Fibroblast of mammary gland (primary cell): ENCODE data around the gene ZBTB48.

ENCODE experiments used
- DNase-seq: peaks from one replicate; pipeline ENCODE4 v3.0.0-alpha.2; 2010; ENCODE audit warnings: low read depth
- H3K4me3 ChIP-seq: 2 replicates; pipeline ENCODE4 v1.5.1; 2011; ENCODE audit warnings: low read depth, mild to moderate bottlenecking, low read length, moderate library complexity; ENCODE audit not compliant: control insufficient read depth
- TF ChIP-seq, protein P1 (sequence below): conservative IDR thresholded peaks from 2 replicates; pipeline ENCODE4 v1.5.1; 2011; ENCODE audit warnings: low read depth, low read length, inconsistent platforms; ENCODE audit not compliant: control insufficient read depth, insufficient read depth

Gene ZBTB48

DNA sequence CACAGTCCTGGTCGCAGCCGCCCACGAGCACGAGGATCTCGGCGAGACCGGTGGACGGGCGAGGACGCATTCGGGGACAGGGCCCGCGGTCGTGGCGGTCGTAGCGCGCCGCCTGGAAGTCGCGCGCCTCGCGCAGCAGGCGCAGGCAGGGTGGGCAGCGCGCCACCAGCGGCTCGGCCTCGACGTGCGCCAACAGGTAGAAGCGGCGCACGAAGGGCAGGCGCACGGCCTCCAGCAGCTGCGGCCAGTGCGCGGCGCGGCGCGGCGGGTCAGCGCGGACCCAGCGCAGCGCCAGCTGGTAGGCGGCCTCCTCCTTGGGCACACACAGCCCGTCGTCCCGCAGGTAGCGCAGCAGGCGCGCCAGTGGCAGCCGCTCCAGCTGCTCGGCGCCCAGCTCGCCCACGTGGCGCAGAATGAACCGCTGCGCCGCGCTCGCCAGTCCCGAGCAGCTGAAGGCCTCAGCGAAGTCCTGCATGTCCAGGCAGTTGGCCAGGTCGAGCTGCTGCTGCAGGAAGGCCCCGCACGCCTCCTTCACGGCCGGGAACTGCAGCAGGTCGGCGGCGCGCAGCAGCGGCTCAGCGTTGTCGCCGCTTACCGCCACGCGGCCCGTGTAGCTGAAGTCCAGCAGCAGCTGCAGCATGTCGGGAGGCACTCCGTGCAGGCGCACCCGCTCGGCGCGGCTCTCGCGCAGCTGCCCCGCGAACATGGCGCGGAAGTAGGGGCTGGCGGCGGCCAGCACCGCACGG, 22.3 kb downstream of the ZBTB48 start:
- DNase-seq, result peak; percentile 50
- TF ChIP-seq, protein P1, sequence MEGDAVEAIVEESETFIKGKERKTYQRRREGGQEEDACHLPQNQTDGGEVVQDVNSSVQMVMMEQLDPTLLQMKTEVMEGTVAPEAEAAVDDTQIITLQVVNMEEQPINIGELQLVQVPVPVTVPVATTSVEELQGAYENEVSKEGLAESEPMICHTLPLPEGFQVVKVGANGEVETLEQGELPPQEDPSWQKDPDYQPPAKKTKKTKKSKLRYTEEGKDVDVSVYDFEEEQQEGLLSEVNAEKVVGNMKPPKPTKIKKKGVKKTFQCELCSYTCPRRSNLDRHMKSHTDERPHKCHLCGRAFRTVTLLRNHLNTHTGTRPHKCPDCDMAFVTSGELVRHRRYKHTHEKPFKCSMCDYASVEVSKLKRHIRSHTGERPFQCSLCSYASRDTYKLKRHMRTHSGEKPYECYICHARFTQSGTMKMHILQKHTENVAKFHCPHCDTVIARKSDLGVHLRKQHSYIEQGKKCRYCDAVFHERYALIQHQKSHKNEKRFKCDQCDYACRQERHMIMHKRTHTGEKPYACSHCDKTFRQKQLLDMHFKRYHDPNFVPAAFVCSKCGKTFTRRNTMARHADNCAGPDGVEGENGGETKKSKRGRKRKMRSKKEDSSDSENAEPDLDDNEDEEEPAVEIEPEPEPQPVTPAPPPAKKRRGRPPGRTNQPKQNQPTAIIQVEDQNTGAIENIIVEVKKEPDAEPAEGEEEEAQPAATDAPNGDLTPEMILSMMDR, result no peak
- H3K4me3 ChIP-seq, result peak overlapping the region; percentile 93

DNA sequence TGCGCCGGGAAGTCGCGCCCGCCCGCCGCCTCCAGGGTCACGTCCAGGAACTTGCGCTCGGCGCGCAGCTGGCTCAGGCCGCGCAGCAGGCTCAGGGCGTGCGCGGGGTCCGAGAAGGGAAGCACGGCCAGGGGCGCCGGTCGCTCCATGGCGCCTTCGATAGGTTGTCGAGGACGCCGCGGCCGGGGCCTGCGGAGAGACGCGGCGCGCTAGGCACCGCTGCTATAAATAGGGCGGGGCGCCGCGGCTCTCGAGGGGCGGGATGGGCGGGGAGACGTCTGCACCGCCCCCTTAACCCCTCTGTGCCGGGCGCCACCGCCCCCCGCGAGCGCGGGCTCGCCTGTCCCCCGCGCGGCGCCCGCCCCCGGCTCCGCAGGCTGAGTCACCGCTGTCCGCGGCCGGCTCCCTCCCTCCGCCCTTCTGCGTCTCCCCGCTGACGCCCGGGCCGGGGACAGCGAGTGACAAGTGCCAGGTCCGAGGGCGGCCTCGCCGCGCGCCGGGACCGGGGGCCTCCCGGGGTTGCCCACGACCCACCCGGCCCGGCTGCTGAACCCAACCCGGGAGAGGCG, 23.0 kb downstream of the ZBTB48 start, which contains the start of gene KLHL21:
Gene KLHL21 (minus strand): TSS at position 201 of the 569 bp plus-strand sequence. CDS start 52 bp downstream, at position 149.
- H3K4me3 ChIP-seq, result peak within 1 kb of the TSS; percentile 93
- DNase-seq, result peak; percentile 81
- TF ChIP-seq, protein P1, result no peak

DNA sequence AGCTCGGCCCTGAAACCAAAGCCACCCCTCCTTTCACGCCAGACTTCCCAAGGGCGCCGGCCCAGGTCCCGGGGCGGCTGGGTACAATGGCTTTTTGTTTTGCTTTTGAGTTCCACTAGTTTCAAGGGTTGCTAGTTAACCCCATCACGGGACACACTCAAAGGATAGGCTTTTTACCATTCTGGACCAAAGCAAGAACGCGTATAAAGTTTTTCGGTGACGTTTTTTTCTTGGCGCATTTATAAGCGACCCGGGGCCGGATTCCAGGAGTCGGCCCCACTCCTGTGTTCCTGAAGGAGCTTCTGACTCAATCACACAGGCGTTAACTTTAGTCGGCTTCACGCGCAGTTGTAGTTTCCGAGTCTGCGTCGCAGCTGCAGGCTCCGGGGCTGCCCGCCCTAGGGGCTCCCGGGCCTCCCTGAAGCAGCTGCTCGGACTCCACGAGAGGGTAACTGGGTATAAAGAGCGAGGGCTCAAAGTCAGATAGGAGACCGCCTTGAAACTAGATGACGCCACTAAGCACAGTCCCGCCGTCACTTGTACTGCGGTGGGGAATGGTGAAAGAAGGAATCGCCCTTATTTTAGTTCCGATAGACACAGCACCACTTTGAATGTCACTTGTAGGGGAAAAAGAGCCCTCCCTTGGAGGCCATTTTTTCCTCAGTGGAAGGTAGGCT, 23.6 kb downstream of the ZBTB48 start:
- DNase-seq, result peak; percentile 83
- TF ChIP-seq, protein P1, result no peak
- peak overlapping the region; percentile 38 for H3K4me3 ChIP-seq

DNA sequence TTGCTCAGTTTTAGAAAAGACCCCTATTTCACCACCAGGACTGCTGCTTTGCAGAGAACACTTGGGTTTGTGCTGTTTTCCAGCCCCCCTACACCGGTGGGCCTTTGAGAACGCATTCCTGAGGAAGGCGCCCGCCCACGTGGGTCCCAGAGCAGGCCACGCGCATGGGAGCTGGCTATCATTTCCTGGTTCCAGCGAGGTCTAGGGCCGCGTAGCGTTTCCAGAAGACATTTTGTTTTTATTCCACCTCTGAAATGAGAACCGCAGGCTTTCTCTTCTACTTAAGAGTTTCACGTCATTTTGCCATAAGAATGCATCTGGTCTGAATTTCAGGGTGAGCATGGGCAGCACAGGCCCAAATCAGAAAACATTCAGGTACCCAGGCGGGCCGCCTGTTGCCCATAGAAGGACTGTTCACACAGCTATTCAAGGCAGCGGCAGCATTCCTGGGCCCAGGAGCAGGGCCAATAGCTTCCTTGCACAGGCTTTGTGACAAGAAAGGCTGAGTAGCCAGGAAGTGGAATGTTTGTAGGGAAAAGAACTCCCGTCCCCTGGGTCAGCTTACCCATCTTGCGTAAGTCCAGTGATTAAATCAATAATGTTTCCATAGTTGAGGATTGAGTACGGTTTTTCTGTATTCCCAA, 24.2 kb downstream of the ZBTB48 start:
- H3K4me3 ChIP-seq, result peak overlapping the region; percentile 38
- DNase-seq, result peak; percentile 91
- TF ChIP-seq, protein P1, result no peak

DNA sequence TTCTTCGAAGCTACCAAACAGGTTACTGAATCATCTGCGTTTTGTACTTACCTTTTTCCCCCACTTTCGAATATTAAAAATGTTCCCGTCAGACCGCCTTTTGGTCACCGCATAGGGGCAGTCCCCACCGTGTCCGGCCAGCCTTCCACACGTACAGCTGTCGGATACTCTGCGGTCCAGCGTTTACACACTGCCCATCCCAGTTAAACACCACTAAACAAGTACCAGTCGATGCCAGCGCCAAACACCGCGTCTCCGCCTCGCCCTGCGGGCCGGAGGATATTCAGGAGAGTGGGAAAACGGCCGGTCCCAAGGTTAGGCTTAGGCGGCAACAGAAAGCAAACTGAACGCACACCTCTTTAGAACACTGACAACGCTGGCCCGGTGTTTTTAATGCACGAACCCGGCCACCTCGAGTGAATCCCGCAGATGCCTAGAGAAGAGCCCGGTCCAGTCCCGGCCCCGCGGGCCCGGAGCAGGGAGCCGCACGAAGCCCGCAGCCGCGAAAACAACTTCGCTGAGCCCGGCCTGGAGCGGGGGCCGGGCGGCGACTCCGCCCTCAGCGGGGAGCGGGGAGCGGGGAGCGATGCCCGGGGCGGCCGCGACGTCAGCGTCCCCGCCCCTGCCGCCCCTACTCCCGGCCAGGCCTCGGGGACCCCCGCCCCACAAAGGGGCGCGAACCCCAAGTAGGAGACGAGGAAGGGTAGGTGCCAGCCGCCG, 33.0 kb downstream of the ZBTB48 start:
- TF ChIP-seq, protein P1, result no peak
- peak; percentile 32 for DNase-seq
- H3K4me3 ChIP-seq, result peak overlapping the region; percentile 67
